ENCODE data around the gene HOOK2. TPM values are rescaled to one million over a fixed set of nuclear protein-coding genes. Genes with fewer than 3 reads are reported as not detected.

Gene HOOK2
- total and polyA plus RNA-seq, 5 experiments from 2014 or later, result 3.0 to 27.0 (median 4.3) TPM

DNA sequence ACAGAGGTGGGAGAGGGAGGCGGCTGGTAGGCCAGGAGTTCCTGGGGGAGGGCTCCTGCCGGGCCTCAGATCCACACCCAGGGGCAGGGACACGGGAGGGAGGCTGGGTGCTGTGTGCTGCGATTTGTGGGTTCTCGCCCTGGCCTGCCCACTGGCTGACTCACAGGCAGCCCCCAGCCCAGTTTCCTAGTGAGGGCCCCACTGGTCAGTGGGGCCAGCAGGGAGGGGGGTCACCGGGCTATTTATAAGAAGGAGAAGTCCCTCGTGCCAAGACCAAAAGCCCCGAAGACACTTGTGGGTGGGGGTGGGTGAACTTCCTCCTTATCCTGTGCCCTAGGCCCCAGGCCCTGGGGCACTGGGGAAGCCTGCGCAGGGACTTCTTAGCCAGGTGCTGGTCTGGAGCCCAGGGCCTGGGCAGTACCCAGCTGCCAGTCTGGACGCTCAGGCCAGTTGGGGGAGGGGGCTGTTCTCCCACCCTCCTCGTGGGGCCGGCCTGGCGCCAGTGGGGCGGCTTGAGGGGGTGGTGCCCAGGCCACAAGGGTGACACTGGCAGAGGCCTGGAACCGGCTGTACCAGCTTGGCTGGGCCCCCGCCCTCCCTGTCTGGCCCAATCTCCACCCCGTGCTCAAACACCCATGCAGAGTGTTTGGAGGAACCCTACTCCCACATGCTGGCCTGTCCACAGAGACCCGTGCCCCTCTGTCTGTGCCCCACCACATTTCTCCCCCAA, 11.0 kb upstream of the HOOK2 start:
- Mint-ChIP-seq H3K4me1 (peaks cover 28 to 56% (median 35%) of the 10 kb centered on the region in 4 donors), H3K4me3 (peak overlapping the region in 1 of 10 donors; percentile 32), H3K27me3 (peaks cover 0 to 1% (median 0%) of the 10 kb centered on the region in 5 donors), H3K9me3 (no peaks in the 10 kb centered on the region), H3K36me3 (no peaks in the 10 kb centered on the region), H3K27ac (peak overlapping the region in 9 of 10 donors; percentile 29 to 98 (median 75))
- ATAC-seq (no peak), DNase-seq (peak in 1 of 10 donors; percentile 22)
- POLR2A ChIA-PET, result interaction anchor here (1.4 kb wide), 1 partner anchor 10 kb away, joined by 3 read pairs; no protein-coding TSS in a partner anchor

GRCh38 chr19:12785431-12786031, 10.2 kb upstream of the HOOK2 start:
- H3K36me3 Mint-ChIP-seq, result no peaks in the 10 kb centered on the region
- no peaks in the 10 kb centered on the region for H3K9me3 Mint-ChIP-seq
- peaks cover 21 to 49% (median 28%) of the 10 kb centered on the region in 4 donors for H3K4me1 Mint-ChIP-seq
- H3K27ac Mint-ChIP-seq, result no peak overlapping the region
- H3K4me3 Mint-ChIP-seq, result no peak overlapping the region
- no peak for ATAC-seq
- POLR2A ChIA-PET, result interaction anchor here (0.6 to 1.4 kb wide), 3 partner anchors 10 to 1591 kb away, joined by 3 to 8 read pairs (median 4); no protein-coding TSS in a partner anchor
- peak in 1 of 10 donors; percentile 50 for DNase-seq
- no peaks in the 10 kb centered on the region for H3K27me3 Mint-ChIP-seq

DNA sequence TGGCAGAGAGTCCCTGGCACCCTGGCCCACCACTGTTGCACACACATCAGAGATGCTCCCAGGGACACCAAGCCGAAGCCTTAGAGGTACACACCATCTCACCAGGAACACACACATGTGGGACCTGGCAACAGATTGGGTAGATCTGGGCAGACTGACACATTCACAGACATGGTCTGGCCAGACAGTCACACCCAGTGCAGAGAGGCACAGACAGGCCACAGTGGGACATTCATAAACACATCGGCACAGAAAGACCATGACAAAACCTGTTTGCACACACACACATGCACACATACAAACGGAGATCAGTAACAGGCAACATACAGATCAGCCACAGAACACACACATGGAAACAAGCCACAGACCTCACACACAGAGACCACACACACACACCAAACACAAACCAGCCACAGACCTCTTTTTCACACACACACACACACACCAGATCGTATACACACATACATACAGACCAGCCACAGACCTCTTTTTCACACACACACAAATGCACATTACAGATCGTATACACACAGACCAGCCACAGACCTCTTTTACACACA, 9.6 kb upstream of the HOOK2 start:
- H3K9me3 Mint-ChIP-seq, result no peaks in the 10 kb centered on the region
- no peak overlapping the region for H3K27ac Mint-ChIP-seq
- ATAC-seq (peak in 1 of 2 donors; percentile 1), DNase-seq (peak in 8 of 10 donors; percentile 15 to 72 (median 61))
- H3K4me3 Mint-ChIP-seq, result no peak overlapping the region
- H3K36me3 Mint-ChIP-seq, result no peaks in the 10 kb centered on the region
- POLR2A ChIA-PET, result interaction anchor here (0.7 to 1.4 kb wide), 2 partner anchors 11 to 1590 kb away, joined by 3 to 4 read pairs; no protein-coding TSS in a partner anchor
- peaks cover 17 to 48% (median 25%) of the 10 kb centered on the region in 4 donors for H3K4me1 Mint-ChIP-seq
- H3K27me3 Mint-ChIP-seq, result no peaks in the 10 kb centered on the region

- H3K9me3 Mint-ChIP-seq, result no peaks in the 10 kb centered on the region
- H3K4me3 Mint-ChIP-seq, result no peak overlapping the region
- no peaks in the 10 kb centered on the region for H3K27me3 Mint-ChIP-seq
- POLR2A ChIA-PET, result interaction anchor here (20.9 kb wide), 1 partner anchor 13 kb away, joined by 1021 read pairs; the partner anchor contains the start of genes JUNB, PRDX2 and THSD8
- peaks cover 17 to 53% (median 28%) of the 10 kb centered on the region in 4 donors for H3K4me1 Mint-ChIP-seq
- no peak overlapping the region for H3K27ac Mint-ChIP-seq
- ATAC-seq (peak; percentile 2 to 13), DNase-seq (peak in 4 of 10 donors; percentile 43 to 57 (median 53))
- no peaks in the 10 kb centered on the region for H3K36me3 Mint-ChIP-seq
Measured at GRCh38 chr19:12784394-12784870, 9.1 kb upstream of the HOOK2 start.

- H3K4me1 Mint-ChIP-seq, result peaks cover 16 to 54% (median 28%) of the 10 kb centered on the region in 4 donors
- peak overlapping the region in 9 of 10 donors; percentile 52 to 79 (median 74) for H3K4me3 Mint-ChIP-seq
- POLR2A ChIA-PET, result interaction anchor here (0.7 to 20.9 kb wide), 4 partner anchors 13 to 154 kb away, joined by 3 to 1021 read pairs (median 6); partner anchors contain the start of genes CALR, JUNB, PRDX2 and THSD8
- no peaks in the 10 kb centered on the region for H3K9me3 Mint-ChIP-seq
- ATAC-seq (no peak), DNase-seq (no peak)
- peak overlapping the region in 2 of 10 donors; percentile 92 to 99 for H3K27ac Mint-ChIP-seq
- no peaks in the 10 kb centered on the region for H3K27me3 Mint-ChIP-seq
- H3K36me3 Mint-ChIP-seq, result no peaks in the 10 kb centered on the region
Measured at GRCh38 chr19:12783849-12784393, 8.6 kb upstream of the HOOK2 start.

DNA sequence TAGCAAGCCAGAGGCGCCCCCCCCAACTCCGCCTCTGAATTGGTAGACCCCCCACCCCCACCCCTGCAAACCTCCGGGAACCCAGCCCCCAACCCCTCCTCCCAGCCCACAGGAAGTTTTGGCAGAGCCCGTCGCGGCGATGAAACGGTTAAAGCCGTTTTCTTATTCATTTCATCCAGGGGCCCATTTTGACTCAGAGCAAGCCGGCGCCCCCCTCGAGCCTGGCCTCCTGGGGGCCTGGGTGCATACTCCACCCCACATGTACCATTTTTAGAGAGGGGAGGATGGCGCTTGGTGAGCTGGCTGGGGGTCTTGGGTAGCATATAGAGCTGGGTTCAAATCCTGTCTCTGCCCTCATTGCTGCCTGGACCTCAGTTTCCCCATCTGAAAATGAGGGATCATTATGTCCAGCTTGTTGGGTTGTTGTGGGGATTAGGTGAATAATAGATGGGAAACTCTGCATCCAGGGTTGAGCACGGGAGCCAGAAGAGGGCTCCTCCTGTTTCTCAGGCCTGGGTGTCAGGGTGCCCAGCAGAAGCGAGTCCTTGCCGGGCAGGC, 8.0 kb upstream of the HOOK2 start:
- ATAC-seq (no peak), DNase-seq (peak in 4 of 10 donors; percentile 36 to 74 (median 38))
- Mint-ChIP-seq H3K27me3 (no peaks in the 10 kb centered on the region), H3K4me1 (peaks cover 17 to 54% (median 30%) of the 10 kb centered on the region in 4 donors), H3K27ac (peak overlapping the region in 2 of 10 donors; percentile 92 to 99), H3K9me3 (no peaks in the 10 kb centered on the region), H3K36me3 (no peaks in the 10 kb centered on the region), H3K4me3 (peak overlapping the region; percentile 52 to 79 (median 74))
- POLR2A ChIA-PET, result interaction anchor here (0.7 to 20.9 kb wide), 11 partner anchors 14 to 173 kb away, joined by 3 to 1021 read pairs (median 4); partner anchors contain the start of genes CALR, GET3, JUNB and PRDX2

GRCh38 chr19:12782424-12783290, 7.3 kb upstream of the HOOK2 start:
- peak overlapping the region in 6 of 10 donors; percentile 89 to 100 (median 98) for H3K27ac Mint-ChIP-seq
- H3K4me1 Mint-ChIP-seq, result peaks cover 18 to 51% (median 36%) of the 10 kb centered on the region in 4 donors
- peak overlapping the region; percentile 75 to 98 (median 87) for H3K4me3 Mint-ChIP-seq
- no peaks in the 10 kb centered on the region for H3K27me3 Mint-ChIP-seq
- ATAC-seq (peak; percentile 62 to 70), DNase-seq (peak in 8 of 10 donors; percentile 92 to 99 (median 98))
- H3K36me3 Mint-ChIP-seq, result no peaks in the 10 kb centered on the region
- POLR2A ChIA-PET, result interaction anchor here (0.6 to 20.9 kb wide), 16 partner anchors 10 to 718 kb away, joined by 3 to 1021 read pairs (median 4); partner anchors contain the start of genes CALR, FBXW9, GET3 and JUNB
- H3K9me3 Mint-ChIP-seq, result no peaks in the 10 kb centered on the region

- POLR2A ChIA-PET, result interaction anchor here (1.0 to 20.9 kb wide), 11 partner anchors 9 to 171 kb away, joined by 3 to 1021 read pairs (median 5); partner anchors contain the start of genes CALR, FBXW9, JUNB and PRDX2
- Mint-ChIP-seq H3K4me3 (peak overlapping the region; percentile 75 to 98 (median 87)), H3K36me3 (no peaks in the 10 kb centered on the region), H3K4me1 (peaks cover 20 to 52% (median 38%) of the 10 kb centered on the region in 4 donors), H3K27me3 (no peaks in the 10 kb centered on the region), H3K9me3 (no peaks in the 10 kb centered on the region), H3K27ac (peak overlapping the region in 6 of 10 donors; percentile 89 to 100 (median 98))
- peak in 2 of 10 donors; percentile 93 to 99 for DNase-seq
- peak in 1 of 2 donors; percentile 81 for ATAC-seq
Measured at GRCh38 chr19:12782174-12782423, 6.7 kb upstream of the HOOK2 start.

- H3K4me1 Mint-ChIP-seq, result peaks cover 20 to 51% (median 38%) of the 10 kb centered on the region in 4 donors
- ATAC-seq (no peak), DNase-seq (no peak)
- no peaks in the 10 kb centered on the region for H3K9me3 Mint-ChIP-seq
- no peaks in the 10 kb centered on the region for H3K36me3 Mint-ChIP-seq
- H3K27me3 Mint-ChIP-seq, result no peaks in the 10 kb centered on the region
- H3K4me3 Mint-ChIP-seq, result peak overlapping the region; percentile 33 to 86 (median 80)
- H3K27ac Mint-ChIP-seq, result peak overlapping the region in 9 of 10 donors; percentile 57 to 97 (median 92)
- POLR2A ChIA-PET, result interaction anchor here (1.2 to 20.9 kb wide), 3 partner anchors 9 to 82 kb away, joined by 3 to 1021 read pairs (median 34); partner anchors contain the start of genes JUNB, PRDX2 and THSD8
Measured at GRCh38 chr19:12779162-12779993, 4.0 kb upstream of the HOOK2 start.

DNA sequence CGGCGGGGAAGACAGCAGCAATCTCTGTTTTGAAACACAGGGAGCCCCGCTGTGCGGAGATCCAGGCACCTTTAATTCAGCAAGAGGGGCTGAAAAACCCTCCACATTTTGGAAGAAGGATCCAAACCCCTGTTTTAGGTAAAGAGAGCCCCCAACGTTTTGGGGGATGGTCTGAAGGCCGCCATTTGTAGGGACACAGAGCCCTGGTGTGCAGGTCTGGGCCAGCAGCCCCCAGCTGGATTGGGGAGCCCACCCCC, 3.5 kb upstream of the HOOK2 start:
- H3K27me3 Mint-ChIP-seq, result no peaks in the 10 kb centered on the region
- ATAC-seq (no peak), DNase-seq (no peak)
- POLR2A ChIA-PET, result interaction anchor here (1.2 to 20.9 kb wide), 4 partner anchors 10 to 82 kb away, joined by 3 to 1021 read pairs (median 20); partner anchors contain the start of genes JUNB, PRDX2, RNASEH2A and THSD8
- peak overlapping the region; percentile 79 to 88 (median 84) for H3K4me3 Mint-ChIP-seq
- no peaks in the 10 kb centered on the region for H3K9me3 Mint-ChIP-seq
- no peaks in the 10 kb centered on the region for H3K36me3 Mint-ChIP-seq
- H3K27ac Mint-ChIP-seq, result peak overlapping the region in 9 of 10 donors; percentile 84 to 97 (median 94)
- peaks cover 20 to 51% (median 39%) of the 10 kb centered on the region in 4 donors for H3K4me1 Mint-ChIP-seq

All from naive thymus-derived CD8-positive, alpha-beta T cell (primary cell).